ENCODE data around the gene UNC45A. TPM values are rescaled to one million over a fixed set of nuclear protein-coding genes. Genes with fewer than 3 reads are reported as not detected.

Gene UNC45A
- total and polyA plus RNA-seq, 12 donors: 19.2 to 28.0 (median 25.2) TPM

DNA sequence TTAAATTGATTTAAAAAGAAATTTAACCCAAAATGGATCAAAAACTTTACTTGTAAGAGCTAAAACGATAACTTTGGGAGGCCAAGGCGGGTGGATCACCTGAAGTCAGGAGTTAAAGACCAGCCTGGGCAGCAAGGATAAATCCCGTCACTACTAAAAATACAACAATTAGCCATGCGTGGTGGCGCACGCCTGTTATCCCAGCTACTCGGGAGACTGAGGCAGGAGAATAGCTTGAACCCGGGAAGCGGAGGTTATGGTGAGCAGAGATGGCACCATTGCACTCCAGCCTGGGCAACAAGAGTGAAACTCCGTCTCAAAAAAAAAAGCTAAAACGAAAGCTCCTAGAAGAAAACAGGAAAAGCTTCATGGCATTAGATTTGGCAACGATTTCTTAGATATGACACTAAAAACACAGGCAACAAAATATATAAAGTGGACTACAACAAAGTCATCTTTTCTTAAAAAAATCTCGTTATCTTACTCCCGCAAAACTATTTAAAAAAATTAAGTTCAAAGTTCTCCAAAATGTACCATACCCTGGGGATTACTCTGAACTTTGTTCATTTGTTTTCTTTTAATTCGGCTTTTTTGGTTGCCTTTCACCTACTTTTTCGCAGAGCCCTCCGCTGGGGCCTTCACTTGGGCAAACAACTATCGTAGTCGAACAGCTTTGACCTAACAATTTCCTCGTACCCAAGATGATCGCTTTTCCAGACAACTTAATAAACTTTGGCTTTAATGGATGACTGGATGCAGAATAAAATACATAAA lies 5.7 kb upstream of the UNC45A start:
- H3K4me3 ChIP-seq: peak overlapping the region; percentile 50 to 92 (median 65)
- WGBS, 2 donors: 52 to 62% methylated on average over 21 of the region's 21 CpGs
- H3K27ac ChIP-seq: peak overlapping the region; percentile 89 to 98 (median 96)
- DNase-seq (no peak), ATAC-seq (peak in 1 of 8 donors; percentile 0)
- H3K4me1 ChIP-seq: peaks cover 13 to 53% (median 37%) of the 10 kb centered on the region in 9 donors
- TF ChIP-seq, protein P1, sequence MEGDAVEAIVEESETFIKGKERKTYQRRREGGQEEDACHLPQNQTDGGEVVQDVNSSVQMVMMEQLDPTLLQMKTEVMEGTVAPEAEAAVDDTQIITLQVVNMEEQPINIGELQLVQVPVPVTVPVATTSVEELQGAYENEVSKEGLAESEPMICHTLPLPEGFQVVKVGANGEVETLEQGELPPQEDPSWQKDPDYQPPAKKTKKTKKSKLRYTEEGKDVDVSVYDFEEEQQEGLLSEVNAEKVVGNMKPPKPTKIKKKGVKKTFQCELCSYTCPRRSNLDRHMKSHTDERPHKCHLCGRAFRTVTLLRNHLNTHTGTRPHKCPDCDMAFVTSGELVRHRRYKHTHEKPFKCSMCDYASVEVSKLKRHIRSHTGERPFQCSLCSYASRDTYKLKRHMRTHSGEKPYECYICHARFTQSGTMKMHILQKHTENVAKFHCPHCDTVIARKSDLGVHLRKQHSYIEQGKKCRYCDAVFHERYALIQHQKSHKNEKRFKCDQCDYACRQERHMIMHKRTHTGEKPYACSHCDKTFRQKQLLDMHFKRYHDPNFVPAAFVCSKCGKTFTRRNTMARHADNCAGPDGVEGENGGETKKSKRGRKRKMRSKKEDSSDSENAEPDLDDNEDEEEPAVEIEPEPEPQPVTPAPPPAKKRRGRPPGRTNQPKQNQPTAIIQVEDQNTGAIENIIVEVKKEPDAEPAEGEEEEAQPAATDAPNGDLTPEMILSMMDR (IDR thresholded peaks at IDR 0.05): no peak
- no peaks in the 10 kb centered on the region for H3K9me3 ChIP-seq
- H3K36me3 ChIP-seq: no peaks in the 10 kb centered on the region
- intact Hi-C loops (cut with DNase I): loop anchor here in 4 of 10 donors (1.0 to 5.0 kb wide), 4 partner anchors 26 to 282 kb away; partner anchors contain the start of gene MAN2A2 (in 2 of the 4)
- no peaks in the 10 kb centered on the region for H3K27me3 ChIP-seq

DNA sequence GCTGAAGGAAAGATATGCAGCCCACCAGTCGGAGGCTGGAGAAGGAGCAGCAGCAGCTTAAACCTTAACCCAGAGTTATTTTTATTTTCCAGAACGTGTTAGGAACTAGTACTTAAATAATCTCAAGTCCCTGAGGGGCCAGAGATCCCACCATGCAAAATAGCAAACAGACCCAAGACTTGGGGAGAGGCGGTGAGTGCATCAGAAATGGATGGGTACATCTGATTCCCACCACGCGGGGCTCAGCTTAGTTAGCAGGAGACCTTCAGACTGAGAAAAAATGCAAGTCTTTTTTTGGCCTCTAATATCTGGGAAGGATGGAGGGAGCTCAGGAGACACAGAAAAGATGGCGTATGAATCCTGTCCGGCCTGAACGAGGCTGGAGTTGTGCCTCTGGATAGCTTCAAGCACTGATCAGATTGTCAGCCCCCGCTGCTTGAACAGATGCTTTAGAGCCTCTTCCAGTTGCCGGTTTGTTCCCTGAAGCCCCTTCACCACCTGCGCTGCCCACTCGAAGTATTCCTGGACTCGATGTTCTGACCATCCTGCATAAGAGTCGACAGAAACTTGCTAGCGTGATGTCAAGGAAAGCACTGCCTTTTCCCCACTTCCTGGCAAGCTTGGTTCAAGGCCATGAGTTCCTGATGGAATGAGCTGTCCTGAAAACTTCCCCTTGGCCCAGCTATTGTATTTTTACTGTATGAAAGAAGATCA lies 4.1 kb upstream of the UNC45A start:
- H3K4me1 ChIP-seq: peaks cover 15 to 65% (median 46%) of the 10 kb centered on the region in 9 donors
- no peak for ATAC-seq
- no peaks in the 10 kb centered on the region for H3K9me3 ChIP-seq
- H3K27me3 ChIP-seq: no peaks in the 10 kb centered on the region
- TF ChIP-seq, protein P1 (IDR thresholded peaks at IDR 0.05): no peak
- H3K27ac ChIP-seq: peak overlapping the region; percentile 89 to 98 (median 96)
- intact Hi-C loops (cut with DNase I): loop anchor here in 4 of 10 donors (2.0 to 5.0 kb wide), 3 partner anchors 28 to 284 kb away; partner anchors contain the start of gene MAN2A2 (in 1 of the 4)
- no peak for DNase-seq
- WGBS, 2 donors: 47 to 52% methylated on average over 15 of the region's 15 CpGs
- H3K4me3 ChIP-seq: peak overlapping the region in 8 of 10 donors; percentile 50 to 92 (median 78)
- no peaks in the 10 kb centered on the region for H3K36me3 ChIP-seq

DNA sequence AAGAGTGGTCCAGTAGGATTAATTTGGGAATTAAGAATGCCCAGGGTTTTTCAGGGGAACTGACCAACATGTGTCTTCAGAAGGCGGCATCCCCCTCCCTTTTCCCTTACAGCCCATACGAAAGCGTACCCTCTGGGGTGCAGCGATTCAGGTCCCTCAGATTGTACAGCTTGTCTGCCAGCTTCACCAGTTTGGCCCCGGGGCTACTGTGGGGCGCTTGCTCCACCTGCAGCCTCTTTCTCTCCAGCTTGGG lies 3.6 kb upstream of the UNC45A start:
- H3K27me3 ChIP-seq: no peaks in the 10 kb centered on the region
- no peaks in the 10 kb centered on the region for H3K9me3 ChIP-seq
- no peak for DNase-seq
- peaks cover 0 to 5% (median 0%) of the 10 kb centered on the region in 9 donors for H3K36me3 ChIP-seq
- ATAC-seq: no peak
- TF ChIP-seq, protein P1 (IDR thresholded peaks at IDR 0.05): peak in 1 of 9 donors; percentile 36
- peak overlapping the region in 9 of 10 donors; percentile 49 to 92 (median 80) for H3K4me3 ChIP-seq
- intact Hi-C loops (cut with DNase I): loop anchor here in 4 of 10 donors (2.0 to 5.0 kb wide), 3 partner anchors 29 to 284 kb away; partner anchors contain the start of gene MAN2A2 (in 1 of the 4)
- WGBS, 2 donors: 32 to 37% methylated on average over 6 of the region's 6 CpGs
- H3K4me1 ChIP-seq: peaks cover 18 to 69% (median 50%) of the 10 kb centered on the region in 9 donors
- H3K27ac ChIP-seq: peak overlapping the region; percentile 81 to 98 (median 96)
